Ammon's horn (tissue), 1 donor: Measurements from ENCODE around the gene FAM98B.

Experiments
- DNase-seq: peaks from one replicate; pipeline ENCODE4 v3.0.0-alpha.2; 2016; ENCODE audit warnings: low spot score

FAM98B gene

GRCh38 chr15:38461066-38461833 lies 7.3 kb downstream of the FAM98B start:
- DNase-seq = no peak

DNA sequence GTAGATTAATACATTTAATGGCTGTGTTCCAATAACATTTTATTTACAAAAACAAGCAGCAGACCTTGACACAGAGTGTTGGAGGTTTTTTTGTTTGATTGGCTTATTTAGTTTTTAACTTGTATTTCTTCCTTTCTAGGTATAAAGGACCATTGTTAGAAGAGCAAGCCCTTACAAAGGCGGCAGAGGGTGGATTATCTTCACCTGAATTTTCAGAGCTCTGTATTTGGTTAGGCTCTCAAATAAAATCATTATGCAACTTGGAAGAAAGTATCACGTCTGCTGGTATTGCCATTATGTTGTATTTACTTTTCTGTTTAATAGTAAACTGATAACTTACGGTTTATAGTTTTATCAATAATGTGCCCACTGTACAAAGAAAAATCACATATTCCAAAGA lies 10.0 kb downstream of the FAM98B start:
- DNase-seq = no peak

- DNase-seq = no peak
Measured at GRCh38 chr15:38464675-38465074, 10.7 kb downstream of the FAM98B start.

DNA sequence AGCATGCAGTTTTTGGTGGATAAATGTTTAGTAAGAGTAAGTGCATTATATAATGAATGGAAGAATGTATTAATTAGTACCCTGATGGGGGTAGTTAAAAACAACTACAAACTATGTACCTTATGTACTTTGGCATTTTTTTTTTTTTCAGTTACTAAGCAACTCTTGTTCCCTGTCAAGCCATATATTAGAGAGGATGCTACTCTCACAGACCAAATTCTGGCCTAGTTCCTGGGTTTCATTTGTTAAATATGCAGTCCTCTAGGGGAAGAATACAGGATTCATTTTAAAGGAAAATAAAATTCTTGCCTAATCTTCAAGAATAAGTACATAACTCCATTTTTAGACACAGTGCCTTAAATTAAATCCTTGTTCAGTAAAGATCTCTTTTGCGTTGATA lies 16.9 kb downstream of the FAM98B start:
- no peak for DNase-seq

- DNase-seq = no peak
Measured at GRCh38 chr15:38471974-38472373, 18.0 kb downstream of the FAM98B start.

- peak; percentile 87 for DNase-seq
Measured at GRCh38 chr15:38474155-38474757, 20.3 kb downstream of the FAM98B start.

- DNase-seq = no peak
Measured at GRCh38 chr15:38475361-38475760, 21.4 kb downstream of the FAM98B start.

DNA sequence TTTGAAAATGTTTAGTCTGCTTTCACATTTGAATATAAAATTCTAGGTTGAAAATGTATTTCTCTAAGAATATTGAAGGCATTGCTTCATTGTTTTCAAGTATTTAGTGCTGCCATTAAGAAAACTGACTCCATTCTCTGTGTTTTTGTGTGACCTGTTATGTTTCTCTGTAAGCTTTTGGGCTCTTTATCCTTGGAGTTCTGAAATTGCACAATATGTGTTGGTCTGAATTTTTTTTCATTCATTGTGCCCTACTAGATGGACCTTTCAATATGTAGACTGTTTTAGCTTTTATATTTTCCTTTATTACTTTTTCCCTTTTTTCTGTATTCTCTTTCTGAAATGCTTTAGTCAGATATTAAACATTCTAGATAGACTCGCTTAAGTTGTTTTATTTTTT lies 22.2 kb downstream of the FAM98B start:
- no peak for DNase-seq

DNA sequence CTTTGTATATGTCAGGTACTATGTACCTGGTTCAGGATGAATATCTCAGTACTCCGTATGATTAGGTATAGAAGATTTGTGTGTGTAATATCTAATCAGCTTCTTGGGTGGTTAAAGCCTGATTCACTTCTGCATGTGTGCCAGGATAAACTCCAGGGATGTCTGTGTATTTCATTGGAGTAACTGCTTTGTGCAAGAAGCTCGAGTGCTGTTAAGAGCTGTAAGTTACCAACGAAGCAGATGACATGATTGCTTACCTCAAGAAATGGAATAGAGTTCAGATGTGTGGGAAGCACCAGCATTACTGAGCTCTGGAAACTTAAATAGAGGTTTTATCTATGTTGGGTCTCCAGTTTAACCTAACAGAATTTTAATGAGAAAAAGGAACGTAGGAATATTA lies 23.7 kb downstream of the FAM98B start:
- no peak for DNase-seq

DNA sequence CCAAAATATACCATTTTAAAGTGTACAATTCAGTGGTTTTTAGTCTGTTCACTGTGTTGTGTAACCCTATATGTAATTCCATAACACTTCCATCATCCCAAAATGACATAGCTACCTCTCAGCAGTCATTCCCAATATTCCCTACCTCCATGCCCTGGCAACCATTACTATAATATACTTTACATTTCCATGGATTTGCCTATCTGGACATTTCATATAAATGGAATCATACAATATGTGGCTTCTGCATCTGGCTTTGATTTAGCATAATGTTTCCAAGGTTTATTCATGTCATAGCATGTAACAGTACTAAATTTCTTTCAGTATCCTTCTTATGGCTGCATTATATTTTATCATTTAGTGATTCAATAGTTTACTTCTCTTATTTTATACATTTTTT lies 25.3 kb downstream of the FAM98B start:
- no peak for DNase-seq

DNA sequence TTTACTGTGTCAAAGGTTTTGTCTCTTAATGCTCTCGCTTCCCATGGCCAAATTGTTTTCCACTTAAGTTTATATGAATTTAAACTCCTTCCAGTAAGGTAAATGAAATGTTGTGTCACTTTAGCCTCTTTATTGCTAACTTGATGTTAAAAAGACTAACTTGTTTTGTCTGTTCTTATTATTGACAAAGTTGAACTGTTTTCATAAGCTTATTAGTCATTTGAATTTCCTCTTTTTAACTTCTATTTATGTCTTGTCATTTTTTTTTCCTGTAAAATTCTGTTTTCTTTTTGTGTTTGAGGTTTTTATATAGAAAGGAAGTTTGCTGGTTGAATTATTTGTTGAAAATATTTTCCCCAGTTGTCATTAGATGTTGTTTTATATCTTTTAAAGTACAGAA lies 25.8 kb downstream of the FAM98B start:
- no peak for DNase-seq

DNA sequence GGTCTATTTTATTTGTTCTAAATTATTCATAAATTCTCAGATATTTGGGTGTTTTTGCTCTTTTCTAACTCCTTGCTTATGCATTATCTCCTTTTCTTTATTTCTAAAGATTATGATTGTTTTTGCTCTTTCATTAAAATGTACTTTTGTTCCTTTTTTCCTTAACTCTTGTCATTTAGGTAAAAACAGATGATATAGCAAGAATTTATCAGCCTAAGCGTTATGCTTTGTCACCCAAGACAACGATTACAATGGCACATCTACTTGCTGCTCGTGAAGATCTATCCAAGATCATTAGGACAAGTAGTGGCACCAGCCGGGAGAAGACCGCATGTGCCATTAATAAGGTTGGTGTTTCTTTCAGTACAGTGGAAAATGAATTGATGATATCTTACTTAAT lies 27.2 kb downstream of the FAM98B start:
- no peak for DNase-seq

DNA sequence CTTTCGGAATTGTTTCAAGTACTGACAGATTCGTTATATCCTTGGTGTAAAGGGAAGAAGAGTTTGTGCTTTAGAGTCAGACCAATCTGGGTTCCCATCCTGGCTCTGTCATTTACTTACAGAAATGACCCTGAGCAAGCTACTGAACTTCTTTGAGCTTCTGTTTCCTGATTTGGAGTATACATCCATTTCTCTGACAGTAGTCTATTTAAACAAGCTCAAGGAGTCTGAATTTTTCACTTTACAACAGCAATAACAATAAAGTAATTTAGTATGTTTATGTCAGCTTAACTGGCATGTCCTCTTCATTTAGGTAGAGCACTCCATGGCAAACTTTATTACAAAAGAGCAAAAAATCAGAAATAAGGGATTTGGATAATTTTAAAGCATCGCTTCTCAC lies 27.8 kb downstream of the FAM98B start:
- DNase-seq = no peak

DNA sequence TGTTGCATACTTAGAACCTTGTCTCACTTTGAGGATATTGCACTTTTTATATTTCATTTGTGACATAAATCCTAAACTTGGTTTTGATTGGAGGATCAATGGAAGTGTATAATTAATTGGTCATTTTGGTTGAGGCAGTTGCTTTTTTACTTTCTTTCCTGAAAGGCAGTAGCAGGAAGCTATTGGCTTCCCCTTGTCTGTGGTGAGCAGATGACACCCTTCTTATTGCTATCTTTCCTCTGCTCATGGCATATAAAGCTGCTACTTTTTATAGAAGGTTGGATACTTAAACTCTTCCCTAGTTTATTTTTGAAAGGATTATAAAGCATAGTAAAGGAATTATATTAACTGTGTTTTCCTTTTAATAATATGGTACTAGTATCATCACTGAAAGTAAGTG lies 28.6 kb downstream of the FAM98B start:
- DNase-seq = no peak

GRCh38 chr15:38486936-38487335 lies 33.0 kb downstream of the FAM98B start:
- DNase-seq = no peak

DNA sequence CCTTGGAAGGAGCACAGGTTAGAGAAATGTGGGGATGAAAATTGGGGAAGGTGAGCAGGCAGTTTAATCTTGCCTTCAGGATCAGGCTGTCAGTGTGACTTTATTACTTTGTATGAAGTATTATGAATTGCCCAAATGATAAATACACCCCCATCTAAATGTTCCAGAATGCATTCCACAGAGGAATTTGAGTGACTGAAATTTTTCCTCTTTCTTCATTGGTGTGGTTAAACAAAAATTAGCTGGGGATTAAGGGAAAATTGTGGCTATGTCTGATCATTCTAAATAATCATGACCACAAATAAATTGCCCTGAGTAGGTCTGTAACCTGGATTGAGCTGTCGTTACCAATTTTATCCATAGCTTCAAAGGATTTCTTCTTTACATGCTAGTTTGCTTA lies 33.5 kb downstream of the FAM98B start:
- DNase-seq = no peak

- DNase-seq = no peak
Measured at GRCh38 chr15:38490242-38490922, 36.5 kb downstream of the FAM98B start.

DNA sequence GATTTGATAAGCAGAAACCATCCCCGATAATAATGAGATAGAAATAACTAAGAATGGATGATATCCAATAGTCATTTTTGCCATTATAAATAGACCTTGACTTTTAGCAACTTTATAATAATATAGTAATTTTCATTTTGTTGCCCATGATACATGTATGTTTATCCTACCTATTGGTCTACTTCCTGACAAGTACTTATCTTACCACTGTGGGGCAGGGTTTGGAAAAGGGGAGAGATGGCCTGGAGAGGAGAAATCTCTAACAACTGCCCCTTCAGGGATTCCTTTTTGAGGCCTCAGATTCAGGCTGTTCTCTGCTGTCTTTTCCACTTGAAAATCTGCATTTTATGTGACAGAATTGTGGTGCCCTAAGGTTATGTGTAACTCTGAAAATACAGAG lies 42.2 kb downstream of the FAM98B start:
- DNase-seq = no peak

GRCh38 chr15:38499651-38500050 lies 45.7 kb downstream of the FAM98B start:
- no peak for DNase-seq

- no peak for DNase-seq
Measured at GRCh38 chr15:38503496-38503895, 49.6 kb downstream of the FAM98B start.

DNA sequence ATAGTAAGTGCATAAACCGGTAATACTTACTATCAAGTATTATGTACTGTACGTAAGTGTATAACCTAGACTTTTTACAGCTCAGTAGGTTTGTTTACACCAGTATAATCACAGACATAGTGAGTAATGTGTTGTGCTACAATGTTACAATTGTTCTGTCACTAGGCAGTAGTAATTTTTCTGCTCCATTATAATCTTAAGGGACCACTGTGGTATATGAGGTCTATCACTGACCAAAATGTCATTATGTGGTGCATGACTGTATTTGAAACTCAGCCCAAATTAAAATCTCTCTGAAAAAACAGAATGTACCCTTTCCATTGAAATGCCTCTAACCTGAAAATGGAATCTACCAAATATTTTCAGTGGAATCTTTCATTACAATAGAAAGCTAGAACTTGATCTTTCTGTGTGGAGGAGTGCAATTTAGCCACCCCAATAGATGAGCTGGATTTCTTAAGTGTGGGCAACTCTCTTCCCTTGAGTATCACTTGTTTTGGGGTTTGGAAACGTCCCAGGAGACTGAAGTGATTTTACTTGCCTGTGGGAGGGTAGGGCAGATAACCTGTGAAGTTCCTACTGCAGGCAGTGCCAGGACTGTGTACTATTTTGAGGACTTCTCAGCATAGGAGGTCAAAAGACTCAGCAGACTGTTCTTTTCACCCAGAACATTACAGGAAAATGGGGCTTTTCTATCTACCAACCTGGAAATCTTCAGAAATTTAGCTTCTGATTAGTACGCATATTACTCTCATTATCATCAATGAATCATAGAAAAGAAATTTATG lies 50.9 kb downstream of the FAM98B start:
- no peak for DNase-seq

DNA sequence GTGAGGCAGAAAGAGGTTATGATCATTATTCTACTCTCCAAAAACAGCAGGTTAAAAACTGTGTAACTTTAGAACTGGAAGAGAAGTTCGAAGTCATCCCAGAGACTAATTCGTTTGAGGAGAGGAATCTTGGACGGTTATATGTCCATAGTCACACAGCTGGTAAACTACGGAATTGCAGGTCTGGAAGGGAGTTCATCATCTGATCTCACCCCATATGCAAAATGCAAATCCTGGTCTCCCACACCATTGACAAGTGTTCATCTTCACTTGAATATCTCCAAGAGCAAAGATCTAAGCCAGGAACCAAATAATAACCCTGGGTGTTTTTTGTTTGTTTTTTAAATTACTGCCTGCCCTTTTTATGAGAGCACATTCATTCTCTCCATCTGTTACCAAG lies 53.1 kb downstream of the FAM98B start:
- no peak for DNase-seq

GRCh38 chr15:38507570-38507969 lies 53.6 kb downstream of the FAM98B start:
- no peak for DNase-seq
